AG04449 (cell line): ENCODE measurements around the gene KIT.

ENCODE experiments used
- CTCF ChIA-PET: fragments of 350-600 bp; formaldehyde crosslinking; extraction: SDS; loops from one replicate; lab custom pipeline; 2021; ENCODE audit warnings: antibody characterized with exemption; lab: Yijun Ruan, JAX
- POLR2A ChIA-PET: fragments of 400-600, 350-600 bp; formaldehyde crosslinking; extraction: SDS; loops from one replicate; lab custom pipeline; 2020; ENCODE audit warnings: antibody characterized with exemption, inconsistent platforms; lab: Yijun Ruan, JAX
- DNase-seq: peaks from one replicate; pipeline ENCODE4 v3.0.0-alpha.2; 2010; ENCODE audit warnings: low read depth, low spot score
- H3K4me3 ChIP-seq: 2 replicates; pipeline ENCODE4 v1.5.1; 2011; ENCODE audit warnings: low read depth, mild to moderate bottlenecking, control low read depth, low read length
- CTCF ChIP-seq: IDR thresholded peaks from one replicate; pipeline ENCODE4 v1.5.1; 2011; ENCODE audit warnings: mild to moderate bottlenecking, moderate library complexity, low read length, control low read depth, inconsistent platforms; ENCODE audit not compliant: insufficient read depth; ENCODE audit errors: missing control alignments

The KIT gene

DNA sequence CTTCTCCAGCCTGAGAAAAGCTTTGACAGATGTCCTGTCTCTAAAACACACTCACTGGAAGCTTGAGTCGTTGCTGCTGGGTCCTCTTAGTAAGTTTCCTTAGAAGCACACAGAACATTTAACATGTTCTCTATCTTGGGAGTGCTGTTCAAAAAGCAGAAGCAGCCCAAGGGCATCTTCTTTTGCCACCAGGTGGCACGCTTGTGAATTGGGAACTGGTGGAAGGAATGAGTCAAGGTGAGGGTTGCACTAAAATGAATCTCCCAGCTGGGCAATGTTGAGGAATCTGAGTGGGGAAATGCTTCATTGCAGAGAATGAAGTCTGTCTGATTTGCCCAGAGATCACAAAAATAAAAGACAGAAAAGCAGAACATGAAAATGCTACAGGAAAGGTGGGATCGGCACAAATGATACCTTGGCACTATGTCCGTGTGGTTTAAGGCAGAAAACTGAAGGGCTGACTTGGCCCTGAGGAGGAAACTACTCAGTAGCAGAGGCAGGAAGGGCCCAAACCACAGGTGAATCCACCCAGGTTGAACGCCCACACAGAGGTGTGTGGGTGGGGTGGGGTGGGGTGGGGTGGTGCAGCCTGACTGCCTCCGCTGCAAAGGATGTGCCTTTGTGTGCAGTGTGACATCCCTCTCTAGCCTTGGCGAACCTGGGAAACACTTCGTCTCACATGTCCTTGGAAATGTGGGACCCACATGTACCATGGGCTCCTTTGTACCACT, 26.0 kb downstream of the KIT start:
- H3K4me3 ChIP-seq = no peak overlapping the region
- ChIA-PET CTCF (interaction anchor here (1.0 to 1.6 kb wide), 3 partner anchors 10 to 23 kb away, joined by 3 to 6 read pairs (median 3); no protein-coding TSS in a partner anchor), POLR2A (no interaction called here)
- no peak for DNase-seq
- peak; percentile 26 for TF ChIP-seq CTCF

- POLR2A ChIA-PET = no interaction called here
- H3K4me3 ChIP-seq = no peak overlapping the region
- TF ChIP-seq CTCF = no peak
- CTCF ChIA-PET = interaction anchor here (1.2 to 1.8 kb wide), 2 partner anchors 22 to 275 kb away, joined by 3 to 9 read pairs; no protein-coding TSS in a partner anchor
- no peak for DNase-seq
Measured at GRCh38 chr4:54685810-54686209, 28.1 kb downstream of the KIT start.

DNA sequence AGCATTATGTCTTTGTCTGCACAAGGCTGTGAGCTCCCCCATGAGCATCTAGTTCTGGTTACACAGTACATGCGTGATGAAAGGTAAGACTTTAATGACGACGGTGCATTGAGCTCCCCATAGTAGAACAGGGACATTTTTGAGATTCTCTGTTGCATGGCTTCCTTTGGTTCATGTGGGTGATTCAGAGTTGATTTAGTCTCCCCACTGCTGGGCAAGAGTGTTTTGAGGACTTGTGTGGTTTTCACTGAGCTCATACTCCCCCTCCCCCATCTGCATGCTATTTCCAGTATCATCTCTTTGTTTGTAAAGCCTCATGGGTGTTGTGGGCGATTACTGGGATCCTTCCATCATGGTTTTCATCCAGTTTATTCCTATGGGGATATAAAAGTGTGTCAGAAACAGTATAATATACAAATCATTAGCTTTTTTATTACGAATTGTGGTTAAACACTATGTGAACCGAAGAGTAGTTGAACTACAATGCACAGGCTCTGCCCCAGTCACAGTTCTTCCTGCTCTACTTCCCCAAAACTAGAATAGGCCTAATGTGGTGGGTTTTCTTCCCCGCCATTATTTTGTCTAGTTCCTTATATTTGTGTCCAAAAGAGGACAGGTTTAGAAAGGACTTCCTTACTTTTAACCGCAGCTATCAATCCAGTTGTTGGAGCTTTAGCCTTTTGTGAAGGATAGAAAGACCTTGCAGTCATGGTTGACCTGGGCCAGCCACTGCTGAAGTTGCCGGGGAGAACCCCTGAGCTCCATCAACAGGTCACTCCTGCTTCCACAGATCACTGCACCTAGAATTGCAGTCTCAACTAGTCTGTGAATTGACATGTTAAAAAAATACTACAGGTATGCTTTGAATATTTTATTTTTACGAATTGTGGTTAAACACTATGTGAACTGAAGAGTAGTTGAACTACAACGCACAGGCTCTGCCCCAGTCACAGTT, 30.4 kb downstream of the KIT start:
- CTCF ChIA-PET = interaction anchor here (0.5 to 1.7 kb wide), 5 partner anchors 10 to 248 kb away, joined by 3 to 4 read pairs (median 3); no protein-coding TSS in a partner anchor

DNA sequence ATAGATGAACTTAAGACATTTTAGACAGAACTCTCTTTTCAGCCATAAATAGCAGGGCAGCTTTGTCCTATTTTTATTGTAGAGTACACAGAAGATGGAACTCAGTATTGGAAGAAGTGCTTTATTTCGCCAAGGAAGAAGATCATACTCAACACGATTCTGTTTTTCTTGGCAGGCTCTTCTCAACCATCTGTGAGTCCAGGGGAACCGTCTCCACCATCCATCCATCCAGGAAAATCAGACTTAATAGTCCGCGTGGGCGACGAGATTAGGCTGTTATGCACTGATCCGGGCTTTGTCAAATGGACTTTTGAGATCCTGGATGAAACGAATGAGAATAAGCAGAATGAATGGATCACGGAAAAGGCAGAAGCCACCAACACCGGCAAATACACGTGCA, 37.6 kb downstream of the KIT start:
- POLR2A ChIA-PET = no interaction called here
- no peak overlapping the region for H3K4me3 ChIP-seq
- DNase-seq = no peak
- TF ChIP-seq CTCF = no peak
- CTCF ChIA-PET = no interaction called here

More for the DNA sequence above, 30.4 kb downstream of the KIT start:
- DNase-seq = peak; percentile 65
- POLR2A ChIA-PET = interaction anchor here (0.6 to 1.7 kb wide), 7 partner anchors 9 to 271 kb away, joined by 3 to 4 read pairs (median 3); no protein-coding TSS in a partner anchor
- H3K4me3 ChIP-seq = no peak overlapping the region
- TF ChIP-seq CTCF = no peak

DNA sequence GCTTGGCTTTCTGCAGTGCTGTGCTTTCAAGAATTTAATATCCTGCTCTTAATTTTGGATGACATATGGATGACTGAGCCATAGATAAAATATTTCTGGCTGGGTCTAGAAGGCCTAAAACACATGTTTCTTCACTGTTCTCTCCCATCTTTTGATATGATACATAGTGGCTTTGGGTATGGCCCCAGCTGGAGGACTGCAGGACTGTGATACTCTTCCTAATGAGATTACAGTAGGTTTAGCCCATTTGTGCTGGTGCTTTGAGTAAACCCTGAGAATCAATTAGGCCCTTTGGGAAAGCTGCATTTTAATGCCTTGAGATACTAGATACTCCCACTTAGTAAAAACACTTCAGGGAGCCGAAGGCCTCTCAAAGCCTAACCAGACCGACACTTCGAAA, 38.0 kb downstream of the KIT start:
- POLR2A ChIA-PET = no interaction called here
- TF ChIP-seq CTCF = no peak
- no peak overlapping the region for H3K4me3 ChIP-seq
- CTCF ChIA-PET = interaction anchor here (0.8 to 1.6 kb wide), 2 partner anchors 17 to 265 kb away, joined by 3 to 4 read pairs; no protein-coding TSS in a partner anchor
- no peak for DNase-seq

DNA sequence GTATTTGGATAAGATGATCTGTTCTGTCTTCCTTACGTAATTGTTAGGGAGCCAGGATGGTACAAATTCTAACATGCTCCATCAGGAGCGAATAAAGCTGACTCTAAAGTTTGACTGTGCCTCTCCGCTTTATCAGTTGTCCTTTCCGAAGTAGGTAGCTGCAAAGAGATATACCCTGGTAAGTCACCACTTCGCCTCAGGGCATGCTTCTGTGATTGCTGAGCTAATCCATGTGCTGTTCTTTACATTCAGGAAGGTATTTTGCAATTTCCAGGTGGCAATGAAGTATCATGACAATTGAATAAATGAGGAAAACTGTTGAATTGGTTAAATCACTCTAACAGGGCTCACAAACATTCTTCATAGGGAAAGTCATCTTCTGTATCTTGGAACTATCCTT, 38.9 kb downstream of the KIT start:
- ChIA-PET POLR2A (interaction anchor here (0.8 kb wide), 1 partner anchor 9 kb away, joined by 3 read pairs; no protein-coding TSS in a partner anchor), CTCF (interaction anchor here (1.6 kb wide), 1 partner anchor 16 kb away, joined by 4 read pairs; no protein-coding TSS in a partner anchor)
- DNase-seq = no peak
- TF ChIP-seq CTCF = no peak
- H3K4me3 ChIP-seq = no peak overlapping the region
